IPS-15b (cell line): ENCODE results near the gene CHRM2.

ENCODE experiments used
- H3K27me3 ChIP-seq: one replicate; pipeline ENCODE4 v1.6.1; 2013; ENCODE audit warnings: low read length; ENCODE audit not compliant: control insufficient read depth, insufficient read depth
- H3K36me3 ChIP-seq: one replicate; pipeline ENCODE4 v1.6.1; 2013; ENCODE audit warnings: low read length; ENCODE audit not compliant: control insufficient read depth, insufficient read depth
- H3K4me1 ChIP-seq: one replicate; pipeline ENCODE4 v1.6.1; 2013; ENCODE audit warnings: mild to moderate bottlenecking, low read length; ENCODE audit not compliant: control insufficient read depth, insufficient read depth
- H3K4me3 ChIP-seq: one replicate; pipeline ENCODE4 v1.5.1; 2013; ENCODE audit warnings: low read depth, low read length
- H3K9ac ChIP-seq: one replicate; pipeline ENCODE4 v1.6.1; 2013; ENCODE audit warnings: low read depth, mild to moderate bottlenecking, low read length
- H3K9me3 ChIP-seq: one replicate; pipeline ENCODE4 v1.6.1; 2013; ENCODE audit warnings: mild to moderate bottlenecking, low read length; ENCODE audit not compliant: control insufficient read depth, insufficient read depth

The CHRM2 gene

DNA sequence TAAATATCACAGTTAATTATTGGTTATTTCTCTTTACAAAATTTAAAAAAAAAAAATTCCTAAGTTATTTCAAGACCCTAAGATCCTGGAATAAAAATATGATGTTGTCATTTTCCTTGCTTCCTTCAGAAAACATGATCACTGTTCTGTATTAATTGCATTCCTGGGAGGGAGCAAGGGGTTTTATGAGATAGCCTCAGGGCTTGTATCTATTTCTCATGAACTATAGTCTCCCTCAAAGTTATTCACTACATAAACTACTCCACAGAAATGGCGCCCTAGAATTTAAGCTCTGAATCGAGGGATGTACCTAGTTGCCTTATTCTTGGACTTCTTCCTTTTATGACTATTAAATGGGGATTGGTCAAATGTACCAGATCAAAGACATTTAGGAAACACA, 170.3 kb downstream of the CHRM2 start:
- Histone ChIP-seq H3K27me3 (no peaks in the 10 kb centered on the region), H3K4me3 (no peak overlapping the region), H3K36me3 (no peaks in the 10 kb centered on the region), H3K9ac (no peak overlapping the region), H3K9me3 (no peaks in the 10 kb centered on the region), H3K4me1 (no peaks in the 10 kb centered on the region)

DNA sequence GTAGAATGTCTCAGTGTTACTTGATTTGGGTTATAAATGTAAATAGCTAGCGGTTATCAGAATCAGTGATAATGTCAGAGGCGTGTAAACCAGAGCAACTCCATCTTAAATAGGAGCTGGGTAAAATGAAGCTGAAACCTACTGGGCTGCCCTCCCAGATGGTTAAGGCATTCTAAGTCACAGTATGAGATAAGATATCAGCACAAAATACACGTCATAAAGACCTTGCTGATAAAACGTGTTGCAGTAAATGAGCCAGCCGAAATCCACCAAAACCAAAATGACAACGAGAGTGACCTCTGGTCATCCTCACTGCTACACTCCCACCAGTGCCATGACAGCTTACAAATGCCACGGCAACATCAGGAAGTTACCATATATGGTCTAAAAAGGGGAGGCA, 172.3 kb downstream of the CHRM2 start:
- Histone ChIP-seq H3K36me3 (no peaks in the 10 kb centered on the region), H3K27me3 (no peaks in the 10 kb centered on the region), H3K9ac (no peak overlapping the region), H3K4me3 (no peak overlapping the region), H3K4me1 (no peaks in the 10 kb centered on the region), H3K9me3 (no peaks in the 10 kb centered on the region)

DNA sequence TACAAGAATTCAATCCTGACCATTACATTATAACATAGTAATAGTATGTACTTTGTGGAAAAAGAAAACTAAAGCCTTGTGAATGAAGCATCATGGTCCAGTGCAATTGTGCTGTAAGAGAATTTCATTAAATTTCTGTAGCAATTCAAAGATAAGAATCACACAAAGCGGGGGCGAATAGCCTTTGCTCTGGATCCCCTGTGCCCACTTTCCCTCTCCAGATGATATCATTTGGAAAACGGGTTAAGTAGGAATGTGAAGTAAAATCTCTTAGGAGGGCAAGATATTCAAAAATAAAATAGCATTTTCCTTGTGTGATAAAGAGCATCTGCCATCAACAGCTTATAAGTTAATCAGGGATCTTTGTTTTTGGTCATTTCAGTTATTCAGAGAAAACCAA, 177.1 kb downstream of the CHRM2 start:
- Histone ChIP-seq H3K27me3 (no peaks in the 10 kb centered on the region), H3K4me1 (no peaks in the 10 kb centered on the region), H3K4me3 (no peak overlapping the region), H3K36me3 (no peaks in the 10 kb centered on the region), H3K9me3 (no peaks in the 10 kb centered on the region), H3K9ac (no peak overlapping the region)

DNA sequence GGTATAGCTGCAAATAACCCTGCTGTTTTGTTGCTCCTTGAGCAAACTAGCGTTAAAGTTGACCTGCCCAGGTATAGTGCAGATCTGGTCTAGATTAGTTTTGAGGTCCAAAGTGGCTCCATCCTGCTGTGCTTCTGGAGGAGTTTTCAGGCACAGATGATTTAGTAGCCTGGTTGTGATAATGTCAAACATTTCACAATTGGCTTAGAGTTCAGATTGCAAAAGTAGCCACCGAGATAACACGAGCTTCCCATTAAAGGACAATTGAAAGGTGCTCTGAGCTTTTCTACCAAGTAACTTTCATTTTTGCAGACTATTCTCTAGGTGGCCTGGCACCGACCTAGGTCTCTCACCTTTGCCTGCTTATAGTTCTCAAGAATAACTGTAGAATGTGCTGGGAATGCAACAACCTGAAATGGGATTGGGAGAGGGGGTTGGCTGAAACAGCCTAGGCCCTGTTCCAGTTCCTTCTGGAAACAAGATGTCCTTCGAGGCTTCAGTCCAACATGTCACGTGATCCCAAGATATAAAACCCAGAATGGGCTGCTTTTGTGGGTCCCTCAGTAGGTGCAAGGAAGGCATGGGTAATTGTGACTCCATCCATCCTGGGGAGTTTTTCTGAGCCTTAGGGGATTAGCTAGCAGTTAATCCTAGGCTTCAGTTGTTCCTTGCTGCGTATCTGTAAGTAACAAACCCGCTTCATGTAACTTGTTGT, 201.0 kb downstream of the CHRM2 start:
- Histone ChIP-seq H3K4me3 (no peak overlapping the region), H3K27me3 (no peaks in the 10 kb centered on the region), H3K9me3 (no peaks in the 10 kb centered on the region), H3K9ac (no peak overlapping the region), H3K4me1 (no peaks in the 10 kb centered on the region), H3K36me3 (no peaks in the 10 kb centered on the region)
